HG03342 (cell line): Measurements from ENCODE around the gene AACS.
"Not testable (repeated sequence)": the region's sequence is repeated elsewhere in the genome, so short reads cannot be mapped to it uniquely, and the experiment has no call there.

Source experiments
- ATAC-seq: cut with Tn5 transposase; IDR thresholded peaks from one replicate; pipeline ENCODE4 v1.9.1; 2021; ENCODE audit warnings: mild to moderate bottlenecking, moderate library complexity; ENCODE audit not compliant: unreplicated experiment

The AACS gene

GRCh38 chr12:125056306-125056705 lies 8.9 kb upstream of the AACS start:
- no peak for ATAC-seq

GRCh38 chr12:125057708-125058107 lies 7.5 kb upstream of the AACS start:
- no peak for ATAC-seq

DNA sequence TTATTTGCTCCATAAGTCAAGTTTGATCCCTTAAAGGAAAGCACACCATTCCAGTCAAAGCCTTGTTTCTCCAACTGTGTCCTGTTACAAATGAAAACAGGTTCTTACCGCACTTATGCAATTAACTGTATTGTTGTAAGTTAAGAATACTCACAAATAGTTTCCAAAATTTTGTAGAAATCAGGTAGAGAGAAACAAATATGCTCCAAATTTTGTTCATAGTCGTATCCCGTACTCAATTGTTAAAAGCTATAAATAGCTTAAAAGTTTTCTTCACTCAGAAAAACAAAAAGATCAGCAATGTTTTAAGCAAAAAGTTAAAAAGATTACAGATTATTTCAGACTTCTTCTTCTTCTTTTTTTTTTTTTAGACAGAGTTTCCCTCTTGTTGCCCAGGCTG lies 4.0 kb upstream of the AACS start:
- no peak for ATAC-seq

- not testable (repeated sequence) for ATAC-seq
Observed at GRCh38 chr12:125063522-125063921, 1.7 kb upstream of the AACS start.

GRCh38 chr12:125064492-125064891 lies 743 bp upstream of the AACS start:
- no peak for ATAC-seq

DNA sequence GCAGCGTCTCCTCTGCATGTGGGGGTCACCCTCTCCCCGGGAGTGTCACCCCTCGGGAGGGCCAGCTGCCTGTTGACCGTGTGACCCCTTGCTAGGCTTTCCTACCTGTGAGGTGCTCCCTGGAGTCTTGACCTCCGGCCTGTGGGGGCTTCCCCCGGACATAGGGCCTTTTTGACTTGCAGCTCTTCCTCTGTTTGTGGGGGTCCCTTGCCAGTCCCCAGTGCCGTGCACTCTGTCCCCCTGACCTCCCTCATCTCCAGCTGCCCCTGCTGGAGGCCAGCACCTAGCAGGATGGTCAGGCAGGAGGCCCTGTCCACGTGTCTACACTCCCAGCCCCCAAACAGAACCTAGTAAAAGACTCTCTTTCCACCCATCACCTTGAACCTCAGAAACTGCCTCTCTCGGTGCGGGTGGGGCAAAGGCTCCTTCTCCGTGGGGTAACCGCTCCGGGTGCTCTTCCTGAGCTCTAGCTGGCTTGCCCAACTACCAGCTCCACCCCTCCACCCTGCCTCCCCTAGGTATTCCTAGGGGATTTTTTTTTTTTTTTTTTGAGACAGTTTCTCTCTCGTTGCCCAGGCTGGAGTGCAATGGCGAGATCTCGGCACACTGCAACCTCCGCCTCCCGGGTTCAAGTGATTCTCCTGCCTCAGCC lies 810 bp downstream of the AACS start:
- ATAC-seq, result peak; percentile 3

GRCh38 chr12:125068391-125068790 lies 3.2 kb downstream of the AACS start:
- ATAC-seq, result no peak

DNA sequence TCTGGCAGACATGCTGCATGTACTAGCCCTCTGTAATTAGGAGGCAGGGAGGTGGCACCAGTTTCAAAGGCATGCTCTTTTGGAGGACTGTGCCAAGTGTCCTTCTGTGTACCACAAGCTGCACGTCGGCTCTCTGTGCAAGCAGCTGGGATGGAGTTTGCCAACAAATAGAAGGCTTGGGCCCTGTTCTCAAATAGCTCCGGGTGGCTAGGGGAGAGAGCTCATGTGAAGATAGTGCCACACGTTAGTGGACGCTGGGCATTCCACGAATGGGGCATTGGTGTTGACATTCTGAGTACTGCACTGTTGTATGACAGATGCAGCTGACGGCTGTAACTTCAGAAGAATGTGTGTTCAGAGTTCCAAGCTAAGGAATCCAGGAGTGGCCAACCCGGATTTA lies 4.4 kb downstream of the AACS start:
- ATAC-seq, result no peak

DNA sequence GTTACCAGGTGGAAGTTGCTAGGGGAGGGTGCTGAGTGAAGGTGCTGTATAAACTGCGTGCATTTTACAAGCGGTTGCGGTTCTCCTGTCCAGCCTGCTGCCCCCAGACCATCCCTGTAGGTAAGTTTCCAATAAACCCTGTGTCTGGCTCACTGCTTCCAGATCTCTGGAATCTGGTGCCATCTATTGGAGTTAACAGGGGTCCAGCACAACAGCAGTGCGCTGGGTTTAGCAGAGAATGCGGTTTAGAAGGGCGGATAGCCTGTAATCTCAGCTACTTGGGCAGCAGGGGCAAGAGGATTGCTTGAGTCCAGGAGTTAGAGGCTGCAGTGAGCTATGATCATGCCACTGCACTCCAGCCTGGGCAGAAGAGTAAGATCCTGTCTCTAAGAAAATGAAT lies 4.9 kb downstream of the AACS start:
- ATAC-seq, result no peak

DNA sequence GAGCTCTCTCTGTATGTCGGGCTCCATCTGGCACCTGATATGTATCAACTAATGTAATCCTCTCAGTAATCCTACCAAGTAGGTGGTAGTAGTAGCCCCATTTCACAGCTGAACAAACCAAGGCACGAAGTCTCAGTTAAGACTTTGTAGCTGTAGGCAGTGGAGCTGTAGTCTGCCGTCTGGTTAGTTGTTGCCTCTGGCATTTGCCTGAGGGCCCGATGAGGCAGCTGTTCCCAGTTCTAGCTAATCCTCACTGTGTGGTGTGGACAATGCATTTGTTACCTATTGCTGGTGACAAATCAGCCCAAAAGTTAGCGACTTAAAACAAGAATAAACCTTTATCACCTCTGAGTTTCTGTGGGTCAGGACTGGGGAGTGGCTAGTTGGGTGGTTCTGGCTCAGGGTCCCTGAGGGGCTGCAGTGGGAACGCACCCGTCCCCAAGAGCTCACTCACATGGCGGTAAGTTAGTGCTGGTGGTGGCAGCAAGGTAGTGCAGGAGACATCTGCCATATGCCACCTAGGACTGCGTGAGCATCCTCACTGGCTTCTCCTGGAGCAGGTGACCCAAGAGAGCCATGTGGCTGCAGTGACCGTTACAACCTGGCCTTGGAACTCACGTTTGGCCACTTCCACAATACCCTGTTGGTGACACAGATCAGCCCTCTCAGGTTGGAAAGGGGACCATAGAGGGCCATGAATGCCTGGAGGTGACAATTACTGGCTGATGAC lies 5.6 kb downstream of the AACS start:
- ATAC-seq, result no peak

DNA sequence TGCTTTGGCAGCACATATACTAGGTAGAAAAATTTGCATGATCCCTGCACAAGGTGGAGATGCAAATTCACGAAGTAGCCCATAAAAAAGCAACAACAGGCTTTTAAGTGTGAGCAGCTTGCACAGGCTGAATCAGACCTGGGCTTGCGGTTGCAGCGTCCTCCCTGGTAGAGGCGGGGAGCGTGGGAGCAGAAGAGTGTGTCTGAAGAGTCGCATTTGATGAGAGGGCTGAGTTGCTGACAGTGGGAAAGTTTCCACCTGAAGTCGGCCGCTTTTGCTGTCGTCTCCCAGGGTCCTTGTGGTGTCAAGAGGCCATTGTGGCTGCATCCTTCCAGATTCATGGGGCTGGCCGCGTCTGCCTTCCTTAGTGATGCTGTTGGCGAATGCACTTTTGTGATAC lies 6.2 kb downstream of the AACS start:
- no peak for ATAC-seq

GRCh38 chr12:125072496-125072895 lies 7.3 kb downstream of the AACS start:
- ATAC-seq, result no peak

GRCh38 chr12:125074294-125074693 lies 9.1 kb downstream of the AACS start:
- ATAC-seq, result not testable (repeated sequence)

GRCh38 chr12:125076103-125076502 lies 10.9 kb downstream of the AACS start:
- no peak for ATAC-seq

DNA sequence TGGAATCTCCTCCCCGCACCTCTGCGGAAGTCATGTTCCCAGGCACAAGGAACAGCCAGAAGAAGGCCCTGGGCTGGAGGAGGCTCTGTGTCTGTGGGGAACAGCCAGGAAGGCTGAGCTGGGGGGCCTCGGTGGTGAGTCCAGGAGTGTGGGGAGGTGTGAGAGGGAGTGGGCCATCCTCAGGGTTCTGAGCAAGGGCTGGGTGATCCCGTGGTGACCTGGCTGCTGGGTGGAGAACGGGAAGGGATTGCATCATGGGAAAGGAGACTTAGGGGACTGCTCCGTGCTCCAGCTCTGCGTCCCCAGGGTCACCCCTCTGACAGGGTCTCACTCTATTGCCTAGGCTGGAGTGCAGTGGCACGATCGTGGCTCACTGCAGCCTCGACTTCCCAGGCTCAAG lies 13.8 kb downstream of the AACS start:
- no peak for ATAC-seq

GRCh38 chr12:125079648-125080645 lies 14.7 kb downstream of the AACS start:
- ATAC-seq, result no peak

DNA sequence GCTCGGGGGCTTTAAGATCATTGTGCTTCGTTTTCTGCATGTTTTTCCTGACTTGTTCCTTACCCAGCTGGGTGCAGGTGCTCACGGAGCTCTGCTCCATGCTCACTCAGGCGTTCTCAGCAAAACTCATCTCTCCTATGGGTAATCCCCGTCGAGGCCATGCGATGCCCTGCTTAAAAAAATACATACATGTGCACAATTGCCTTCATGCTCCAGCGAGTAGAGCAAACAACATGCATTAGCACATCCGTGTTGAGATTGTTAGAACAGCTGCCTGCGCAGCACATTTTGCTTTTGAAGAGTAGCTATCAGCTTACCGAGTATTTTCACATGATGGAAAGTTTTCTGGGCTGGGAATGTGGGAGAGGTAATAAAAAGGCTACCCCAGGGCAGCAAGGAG lies 16.2 kb downstream of the AACS start:
- no peak for ATAC-seq

DNA sequence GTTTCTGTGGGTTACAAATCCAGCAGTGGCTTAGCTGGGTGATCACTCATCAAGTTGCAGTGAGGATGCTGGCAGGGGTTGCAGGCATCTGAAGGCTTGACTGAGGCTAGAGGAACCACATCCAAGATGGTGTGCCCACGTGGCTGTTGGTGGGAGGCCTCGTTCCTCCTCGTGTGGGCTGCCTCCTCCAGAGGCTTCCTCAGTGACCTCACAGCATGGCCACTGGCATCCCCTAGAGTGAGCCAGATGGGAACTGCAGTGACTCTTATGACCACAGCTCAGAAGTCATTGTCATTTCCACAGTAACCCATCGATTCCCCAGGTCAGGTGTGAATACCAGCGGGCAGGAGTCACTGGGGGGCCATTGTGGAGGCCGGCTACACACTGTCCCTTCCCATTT lies 17.8 kb downstream of the AACS start:
- ATAC-seq, result no peak

DNA sequence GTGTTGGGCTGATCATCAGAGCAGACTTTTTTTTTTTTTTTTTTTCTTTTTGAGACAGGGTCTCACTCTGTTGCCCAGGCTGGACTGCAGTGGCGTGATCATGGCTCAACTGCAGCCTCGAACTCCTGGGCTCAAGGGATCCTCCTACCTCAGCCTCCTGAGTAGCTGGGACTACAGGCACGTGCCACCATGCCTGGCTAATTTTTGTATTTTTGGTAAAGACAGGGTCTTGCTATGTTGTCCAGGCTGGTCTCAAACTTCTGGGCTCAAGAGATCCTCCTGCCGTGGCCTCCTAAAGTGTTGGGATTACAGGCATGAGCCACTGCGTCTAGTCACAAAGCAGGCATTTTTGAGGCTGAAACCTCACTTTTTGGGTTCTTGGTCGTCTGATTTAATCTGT lies 23.0 kb downstream of the AACS start:
- not testable (repeated sequence) for ATAC-seq

GRCh38 chr12:125089083-125089482 lies 23.8 kb downstream of the AACS start:
- no peak for ATAC-seq

DNA sequence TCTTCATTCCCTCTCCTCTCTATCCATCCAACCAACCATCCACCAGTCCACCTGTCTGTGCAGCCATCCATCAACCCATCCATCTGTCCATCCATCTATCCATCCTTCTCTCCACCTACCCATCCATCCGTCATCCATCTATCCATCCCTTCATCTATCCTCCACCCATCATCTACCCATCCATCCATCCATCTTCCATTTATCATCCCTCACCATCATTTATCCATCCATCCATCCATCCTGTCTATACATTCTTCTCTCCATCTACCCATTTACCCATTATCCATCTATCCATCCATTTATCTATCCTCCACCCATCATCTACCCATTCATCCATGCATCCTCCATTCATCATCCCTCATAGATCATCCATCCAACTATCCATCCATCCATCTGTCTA lies 24.4 kb downstream of the AACS start:
- no peak for ATAC-seq

DNA sequence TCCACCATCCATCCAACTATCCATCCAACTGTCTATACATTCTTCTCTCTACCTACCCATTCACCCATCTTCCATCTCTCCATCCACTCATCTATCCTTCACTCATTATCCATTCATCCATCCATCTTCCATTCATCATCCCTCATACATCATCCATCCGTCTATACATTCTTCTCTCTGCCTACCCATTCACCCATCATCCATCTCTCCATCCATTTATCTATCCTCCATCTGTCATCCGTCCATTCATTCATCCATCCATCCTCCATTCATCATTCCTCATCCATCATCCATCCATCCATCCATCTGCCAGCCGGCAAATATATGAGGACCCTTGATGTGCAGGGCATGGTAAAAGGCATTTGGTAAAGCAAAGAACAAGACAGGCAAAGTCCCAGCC lies 25.2 kb downstream of the AACS start:
- no peak for ATAC-seq
